Activated naive CD8-positive, alpha-beta T cell treated with anti-CD3 and anti-CD28 coated beads for 36 hours (primary cell): Measurements from ENCODE around the gene ZNF821. TPM values are rescaled to one million over a fixed set of nuclear protein-coding genes. Genes with fewer than 3 reads are reported as not detected.
A peak's percentile ranks its signal among the peaks of the same experiment; 100 is the strongest.
"Not testable (repeated sequence)": the region's sequence is repeated elsewhere in the genome, so short reads cannot be mapped to it uniquely, and the experiment has no call there.

Source experiments
- DNase-seq: peaks from one replicate; pipeline ENCODE4 v3.0.0; 2021
- H3K27ac Mint-ChIP-seq: one replicate; pipeline ENCODE4 v1.8.0; 2022; ENCODE audit warnings: mild to moderate bottlenecking, moderate library complexity, mixed read lengths
- H3K27me3 Mint-ChIP-seq: one replicate; pipeline ENCODE4 v1.8.0; 2022; ENCODE audit warnings: mild to moderate bottlenecking, mixed read lengths
- H3K36me3 Mint-ChIP-seq: one replicate; pipeline ENCODE4 v1.8.0; 2021; ENCODE audit warnings: mild to moderate bottlenecking, mixed read lengths
- H3K4me1 Mint-ChIP-seq: one replicate; pipeline ENCODE4 v1.8.0; 2021; ENCODE audit warnings: mixed read lengths
- H3K4me3 Mint-ChIP-seq: one replicate; pipeline ENCODE4 v1.8.0; 2022; ENCODE audit warnings: mild to moderate bottlenecking, moderate library complexity, mixed read lengths
- H3K9me3 Mint-ChIP-seq: one replicate; pipeline ENCODE4 v1.8.0; 2022; ENCODE audit warnings: mixed read lengths
- total RNA-seq, 2 experiments: library from RNA; stranded (reverse); gene quantifications; one replicate each; pipeline ENCODE4 v1.2.3, GENCODE V29; 2021

The ZNF821 gene
- total RNA-seq, 2 experiments from 2014 or later, result 4.0 to 6.1 TPM

- Mint-ChIP-seq H3K27me3 (peaks cover 11% of the 10 kb centered on the region), H3K9me3 (no peaks in the 10 kb centered on the region), H3K4me3 (peak overlapping the region; percentile 95), H3K36me3 (no peaks in the 10 kb centered on the region), H3K27ac (no peak overlapping the region), H3K4me1 (peaks cover 39% of the 10 kb centered on the region)
- no peak for DNase-seq
Observed at GRCh38 chr16:71885261-71885650, 1.3 kb upstream of the ZNF821 start.

GRCh38 chr16:71883168-71883848 lies 674 bp downstream of the ZNF821 start:
- Mint-ChIP-seq H3K9me3 (no peaks in the 10 kb centered on the region), H3K4me3 (peak overlapping the region; percentile 79), H3K4me1 (peaks cover 44% of the 10 kb centered on the region), H3K27me3 (peaks cover 11% of the 10 kb centered on the region), H3K27ac (peak overlapping the region; percentile 42), H3K36me3 (peaks cover 4% of the 10 kb centered on the region)
- DNase-seq, result peak; percentile 60

GRCh38 chr16:71882505-71883167 lies 1.3 kb downstream of the ZNF821 start:
- peaks cover 4% of the 10 kb centered on the region for H3K36me3 Mint-ChIP-seq
- peak; percentile 70 for DNase-seq
- H3K27me3 Mint-ChIP-seq, result peaks cover 11% of the 10 kb centered on the region
- peak overlapping the region; percentile 79 for H3K4me3 Mint-ChIP-seq
- H3K9me3 Mint-ChIP-seq, result no peaks in the 10 kb centered on the region
- H3K4me1 Mint-ChIP-seq, result peaks cover 44% of the 10 kb centered on the region
- H3K27ac Mint-ChIP-seq, result peak overlapping the region; percentile 44

- no peak overlapping the region for H3K27ac Mint-ChIP-seq
- no peaks in the 10 kb centered on the region for H3K9me3 Mint-ChIP-seq
- H3K4me1 Mint-ChIP-seq, result peaks cover 40% of the 10 kb centered on the region
- peaks cover 6% of the 10 kb centered on the region for H3K27me3 Mint-ChIP-seq
- no peak for DNase-seq
- H3K4me3 Mint-ChIP-seq, result no peak overlapping the region
- peaks cover 4% of the 10 kb centered on the region for H3K36me3 Mint-ChIP-seq
Observed at GRCh38 chr16:71880176-71880575, 3.8 kb downstream of the ZNF821 start.

GRCh38 chr16:71878911-71879310 lies 5.1 kb downstream of the ZNF821 start:
- no peak for DNase-seq
- H3K4me1 Mint-ChIP-seq, result peaks cover 34% of the 10 kb centered on the region
- H3K36me3 Mint-ChIP-seq, result peaks cover 4% of the 10 kb centered on the region
- H3K27me3 Mint-ChIP-seq, result no peaks in the 10 kb centered on the region
- no peak overlapping the region for H3K4me3 Mint-ChIP-seq
- no peaks in the 10 kb centered on the region for H3K9me3 Mint-ChIP-seq
- no peak overlapping the region for H3K27ac Mint-ChIP-seq

- DNase-seq, result no peak
- peak overlapping the region; percentile 58 for H3K27ac Mint-ChIP-seq
- peaks cover 4% of the 10 kb centered on the region for H3K36me3 Mint-ChIP-seq
- no peaks in the 10 kb centered on the region for H3K27me3 Mint-ChIP-seq
- H3K9me3 Mint-ChIP-seq, result no peaks in the 10 kb centered on the region
- peaks cover 25% of the 10 kb centered on the region for H3K4me1 Mint-ChIP-seq
- peak overlapping the region; percentile 22 for H3K4me3 Mint-ChIP-seq
Observed at GRCh38 chr16:71873199-71873598, 10.8 kb downstream of the ZNF821 start.

- H3K27me3 Mint-ChIP-seq, result no peaks in the 10 kb centered on the region
- peaks cover 4% of the 10 kb centered on the region for H3K36me3 Mint-ChIP-seq
- H3K4me1 Mint-ChIP-seq, result peaks cover 25% of the 10 kb centered on the region
- no peak overlapping the region for H3K4me3 Mint-ChIP-seq
- H3K9me3 Mint-ChIP-seq, result no peaks in the 10 kb centered on the region
- no peak for DNase-seq
- no peak overlapping the region for H3K27ac Mint-ChIP-seq
Observed at GRCh38 chr16:71870818-71871217, 13.2 kb downstream of the ZNF821 start.

GRCh38 chr16:71869089-71869488 lies 14.9 kb downstream of the ZNF821 start:
- H3K9me3 Mint-ChIP-seq, result no peaks in the 10 kb centered on the region
- peaks cover 31% of the 10 kb centered on the region for H3K4me1 Mint-ChIP-seq
- H3K27me3 Mint-ChIP-seq, result no peaks in the 10 kb centered on the region
- peaks cover 6% of the 10 kb centered on the region for H3K36me3 Mint-ChIP-seq
- H3K27ac Mint-ChIP-seq, result no peak overlapping the region
- DNase-seq, result no peak
- H3K4me3 Mint-ChIP-seq, result no peak overlapping the region

GRCh38 chr16:71867939-71868338 lies 16.0 kb downstream of the ZNF821 start:
- no peak for DNase-seq
- Mint-ChIP-seq H3K36me3 (peaks cover 6% of the 10 kb centered on the region), H3K27ac (no peak overlapping the region), H3K4me1 (peaks cover 27% of the 10 kb centered on the region), H3K9me3 (no peaks in the 10 kb centered on the region), H3K4me3 (no peak overlapping the region), H3K27me3 (no peaks in the 10 kb centered on the region)

- not testable (repeated sequence) for H3K9me3 Mint-ChIP-seq, H3K4me3 Mint-ChIP-seq, H3K27ac Mint-ChIP-seq, H3K27me3 Mint-ChIP-seq, DNase-seq, H3K36me3 Mint-ChIP-seq
- peaks cover 19% of the 10 kb centered on the region for H3K4me1 Mint-ChIP-seq
Observed at GRCh38 chr16:71867175-71867574, 16.8 kb downstream of the ZNF821 start.

GRCh38 chr16:71865173-71865863 lies 18.7 kb downstream of the ZNF821 start:
- no peak for DNase-seq
- H3K4me3 Mint-ChIP-seq, result no peak overlapping the region
- peaks cover 7% of the 10 kb centered on the region for H3K36me3 Mint-ChIP-seq
- H3K27ac Mint-ChIP-seq, result no peak overlapping the region
- no peaks in the 10 kb centered on the region for H3K9me3 Mint-ChIP-seq
- no peaks in the 10 kb centered on the region for H3K27me3 Mint-ChIP-seq
- peaks cover 10% of the 10 kb centered on the region for H3K4me1 Mint-ChIP-seq

- Mint-ChIP-seq H3K9me3 (no peaks in the 10 kb centered on the region), H3K4me1 (peaks cover 6% of the 10 kb centered on the region), H3K27ac (no peak overlapping the region), H3K36me3 (peaks cover 7% of the 10 kb centered on the region), H3K4me3 (no peak overlapping the region), H3K27me3 (no peaks in the 10 kb centered on the region)
- no peak for DNase-seq
Observed at GRCh38 chr16:71863995-71864394, 20.0 kb downstream of the ZNF821 start.

- Mint-ChIP-seq H3K4me3 (no peak overlapping the region), H3K36me3 (peaks cover 8% of the 10 kb centered on the region), H3K4me1 (peaks cover 15% of the 10 kb centered on the region), H3K27ac (no peak overlapping the region), H3K9me3 (no peaks in the 10 kb centered on the region), H3K27me3 (no peaks in the 10 kb centered on the region)
- DNase-seq, result no peak
Observed at GRCh38 chr16:71859762-71860521, 24.0 kb downstream of the ZNF821 start.

GRCh38 chr16:71855937-71856662 lies 27.9 kb downstream of the ZNF821 start:
- H3K9me3 Mint-ChIP-seq, result no peaks in the 10 kb centered on the region
- peaks cover 6% of the 10 kb centered on the region for H3K36me3 Mint-ChIP-seq
- no peak for DNase-seq
- H3K27me3 Mint-ChIP-seq, result no peaks in the 10 kb centered on the region
- H3K4me3 Mint-ChIP-seq, result no peak overlapping the region
- peaks cover 30% of the 10 kb centered on the region for H3K4me1 Mint-ChIP-seq
- H3K27ac Mint-ChIP-seq, result no peak overlapping the region
